HG03103 (cell line): Measurements from ENCODE around the gene PI4KA.
"Not testable (repeated sequence)": the region's sequence is repeated elsewhere in the genome, so short reads cannot be mapped to it uniquely, and the experiment has no call there.

Experiments used
- ATAC-seq: cut with Tn5 transposase; IDR thresholded peaks from one replicate; pipeline ENCODE4 v1.9.1; 2021; ENCODE audit warnings: low read depth; ENCODE audit not compliant: unreplicated experiment

PI4KA gene

GRCh38 chr22:20852076-20852475, 6.5 kb downstream of the PI4KA start:
- no peak for ATAC-seq

- ATAC-seq, result no peak
These were observed 11.2 kb downstream of the PI4KA start for GRCh38 chr22:20847318-20847822.

- no peak for ATAC-seq
These were observed 14.3 kb downstream of the PI4KA start for GRCh38 chr22:20844055-20845037.

- no peak for ATAC-seq
These were observed 15.1 kb downstream of the PI4KA start for GRCh38 chr22:20843501-20843900.

GRCh38 chr22:20840646-20841371, 17.8 kb downstream of the PI4KA start:
- no peak for ATAC-seq

- no peak for ATAC-seq
These were observed 18.6 kb downstream of the PI4KA start for GRCh38 chr22:20839837-20840645.

GRCh38 chr22:20839354-20839753, 19.3 kb downstream of the PI4KA start:
- ATAC-seq, result not testable (repeated sequence)

- ATAC-seq, result no peak
These were observed 21.4 kb downstream of the PI4KA start for GRCh38 chr22:20836987-20837823.

- no peak for ATAC-seq
These were observed 23.9 kb downstream of the PI4KA start for GRCh38 chr22:20834725-20835124.

GRCh38 chr22:20834206-20834605, 24.4 kb downstream of the PI4KA start:
- no peak for ATAC-seq

- ATAC-seq, result no peak
These were observed 25.4 kb downstream of the PI4KA start for GRCh38 chr22:20833225-20833665.

GRCh38 chr22:20829491-20830134, 29.0 kb downstream of the PI4KA start:
- no peak for ATAC-seq

GRCh38 chr22:20826373-20827152, 32.0 kb downstream of the PI4KA start:
- ATAC-seq, result not testable (repeated sequence)

- no peak for ATAC-seq
These were observed 33.0 kb downstream of the PI4KA start for GRCh38 chr22:20825624-20826023.

- not testable (repeated sequence) for ATAC-seq
These were observed 33.4 kb downstream of the PI4KA start for GRCh38 chr22:20825216-20825615.

GRCh38 chr22:20823264-20823663, 35.3 kb downstream of the PI4KA start:
- no peak for ATAC-seq

- no peak for ATAC-seq
These were observed 36.4 kb downstream of the PI4KA start for GRCh38 chr22:20822240-20822639.

- not testable (repeated sequence) for ATAC-seq
These were observed 36.8 kb downstream of the PI4KA start for GRCh38 chr22:20821717-20822239.
